Measurements from ENCODE around the gene ADA.

DNA sequence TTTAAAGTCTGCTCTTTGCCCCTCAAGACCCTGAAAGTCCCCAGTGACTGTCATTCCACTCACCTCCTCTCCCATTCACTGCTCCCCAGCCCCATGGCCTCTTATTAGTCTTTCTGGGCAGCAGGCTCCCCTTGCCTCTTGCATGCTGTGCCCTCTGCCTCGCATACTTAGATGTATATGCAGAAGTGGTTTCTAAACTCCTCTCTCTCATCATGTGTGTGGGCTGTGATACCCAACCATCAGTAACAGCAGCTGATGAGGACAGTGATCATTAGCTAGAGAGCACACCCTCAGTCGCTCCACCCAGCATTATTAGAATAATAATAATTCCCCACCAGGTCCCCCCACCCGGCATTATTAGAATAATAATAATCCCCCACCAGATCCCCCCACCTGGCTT, 54.6 kb downstream of the ADA start:
- TF ChIP-seq, protein P1, sequence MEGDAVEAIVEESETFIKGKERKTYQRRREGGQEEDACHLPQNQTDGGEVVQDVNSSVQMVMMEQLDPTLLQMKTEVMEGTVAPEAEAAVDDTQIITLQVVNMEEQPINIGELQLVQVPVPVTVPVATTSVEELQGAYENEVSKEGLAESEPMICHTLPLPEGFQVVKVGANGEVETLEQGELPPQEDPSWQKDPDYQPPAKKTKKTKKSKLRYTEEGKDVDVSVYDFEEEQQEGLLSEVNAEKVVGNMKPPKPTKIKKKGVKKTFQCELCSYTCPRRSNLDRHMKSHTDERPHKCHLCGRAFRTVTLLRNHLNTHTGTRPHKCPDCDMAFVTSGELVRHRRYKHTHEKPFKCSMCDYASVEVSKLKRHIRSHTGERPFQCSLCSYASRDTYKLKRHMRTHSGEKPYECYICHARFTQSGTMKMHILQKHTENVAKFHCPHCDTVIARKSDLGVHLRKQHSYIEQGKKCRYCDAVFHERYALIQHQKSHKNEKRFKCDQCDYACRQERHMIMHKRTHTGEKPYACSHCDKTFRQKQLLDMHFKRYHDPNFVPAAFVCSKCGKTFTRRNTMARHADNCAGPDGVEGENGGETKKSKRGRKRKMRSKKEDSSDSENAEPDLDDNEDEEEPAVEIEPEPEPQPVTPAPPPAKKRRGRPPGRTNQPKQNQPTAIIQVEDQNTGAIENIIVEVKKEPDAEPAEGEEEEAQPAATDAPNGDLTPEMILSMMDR (IDR thresholded peaks at IDR 0.05; ENCODE audit: low read length): no peak
- no peak for TF ChIP-seq EZH2 (optimal IDR thresholded peaks at IDR 0.05; ENCODE audit: low read depth, low read length)
